CD4-positive, alpha-beta T cell treated with Interleukin-15 for 1 hour (primary cell): ENCODE measurements around the gene PPP2CA.
"Not testable (repeated sequence)": the region's sequence is repeated elsewhere in the genome, so short reads cannot be mapped to it uniquely, and the experiment has no call there.

ENCODE experiments used
- DNase-seq: peaks from one replicate; pipeline ENCODE4 v3.0.0-alpha.2; 2020

Gene PPP2CA

GRCh38 chr5:134245101-134245604, 19.3 kb upstream of the PPP2CA start:
- no peak for DNase-seq

- no peak for DNase-seq
These were observed 16.3 kb upstream of the PPP2CA start for GRCh38 chr5:134242146-134242545.

GRCh38 chr5:134240421-134240962, 14.6 kb upstream of the PPP2CA start:
- no peak for DNase-seq

- DNase-seq: no peak
These were observed 10.9 kb upstream of the PPP2CA start for GRCh38 chr5:134236820-134237219.

- DNase-seq: no peak
These were observed 10.4 kb upstream of the PPP2CA start for GRCh38 chr5:134236318-134236717.

GRCh38 chr5:134228624-134229023, 2.8 kb upstream of the PPP2CA start:
- DNase-seq: no peak

GRCh38 chr5:134227776-134228175, 1.9 kb upstream of the PPP2CA start:
- no peak for DNase-seq

GRCh38 chr5:134227259-134227658, 1.4 kb upstream of the PPP2CA start:
- no peak for DNase-seq

GRCh38 chr5:134226441-134227192, 744 bp upstream of the PPP2CA start:
- no peak for DNase-seq

- peak; percentile 66 for DNase-seq
These were observed 739 bp downstream of the PPP2CA start for GRCh38 chr5:134224888-134225779.

GRCh38 chr5:134223406-134224248, 2.2 kb downstream of the PPP2CA start:
- DNase-seq: no peak

GRCh38 chr5:134221690-134222089, 4.2 kb downstream of the PPP2CA start:
- DNase-seq: not testable (repeated sequence)

GRCh38 chr5:134215757-134216156, 10.1 kb downstream of the PPP2CA start:
- DNase-seq: no peak

- not testable (repeated sequence) for DNase-seq
These were observed 14.4 kb downstream of the PPP2CA start for GRCh38 chr5:134211263-134212031.

- DNase-seq: no peak
These were observed 16.2 kb downstream of the PPP2CA start for GRCh38 chr5:134209477-134210245.

- DNase-seq: no peak
These were observed 18.2 kb downstream of the PPP2CA start for GRCh38 chr5:134207696-134208095.

GRCh38 chr5:134206627-134207160, 19.2 kb downstream of the PPP2CA start:
- DNase-seq: no peak

- no peak for DNase-seq
These were observed 21.3 kb downstream of the PPP2CA start for GRCh38 chr5:134204575-134204974.

GRCh38 chr5:134203630-134204029, 22.2 kb downstream of the PPP2CA start:
- no peak for DNase-seq

- DNase-seq: no peak
These were observed 30.2 kb downstream of the PPP2CA start for GRCh38 chr5:134195666-134196065.

GRCh38 chr5:134189031-134189430, 36.8 kb downstream of the PPP2CA start:
- DNase-seq: no peak
